HG02943 (cell line): Measurements from ENCODE around the gene ANKRD60.

Experiments used
- ATAC-seq: cut with Tn5 transposase; IDR thresholded peaks from one replicate; pipeline ENCODE4 v1.9.1; 2021; ENCODE audit warnings: mild to moderate bottlenecking, low read depth, moderate library complexity; ENCODE audit not compliant: unreplicated experiment

Gene ANKRD60

GRCh38 chr20:58167759-58168158, 60.7 kb downstream of the ANKRD60 start:
- ATAC-seq: no peak
